Testis (tissue), 3 donors: ENCODE results near the gene IMMT. TPM values are rescaled to one million over a fixed set of nuclear protein-coding genes. Genes with fewer than 3 reads are reported as not detected.

Experiments used
- DNase-seq: peaks from one replicate; pipeline ENCODE4 v3.0.0-alpha.2; 2019
- H3K27ac ChIP-seq, 2 donors: fragments of 200-600 bp; sonication (generic); one replicate each; pipeline ENCODE4 v1.5.1; 2019
- H3K27me3 ChIP-seq: fragments of 200-600 bp; sonication (generic); one replicate; pipeline ENCODE4 v1.5.1; 2019
- H3K36me3 ChIP-seq: fragments of 200-600 bp; sonication (generic); one replicate; pipeline ENCODE4 v1.5.1; 2017; ENCODE audit warnings: low read depth; ENCODE audit errors: missing control alignments
- H3K4me1 ChIP-seq: fragments of 200-600 bp; sonication (generic); one replicate; pipeline ENCODE4 v1.5.1; 2019
- H3K4me3 ChIP-seq, 2 donors: fragments of 200-600 bp; sonication (generic); one replicate each; pipeline ENCODE4 v1.5.1; 2017 to 2019
- H3K9me3 ChIP-seq: fragments of 200-600 bp; sonication (generic); one replicate; pipeline ENCODE4 v1.5.1; 2017
- POLR2A ChIP-seq: fragments of 450-650 bp; IDR thresholded peaks from one replicate; pipeline ENCODE4 v1.6.1; 2017; ENCODE audit warnings: antibody characterized with exemption, mild to moderate bottlenecking, moderate library complexity
- WGBS, 2 donors: methylation state at CpG; one replicate each; pipeline ENCODE4 v1.1.5; 2018; 5-methylcytosine and 5-hydroxymethylcytosine counted together
- intact Hi-C: fragments of 100-400 bp; cut with DNase I; formaldehyde crosslinking; loops from one replicate; pipeline ENCODE4 v1.15.1; 2023; ENCODE audit warnings: low total_unique reads
- polyA plus RNA-seq: library from polyadenylated mRNA; stranded (reverse); fragments of 350-450 nt; fragmentation: Illumina TruSeq; extraction: RNeasy Lipid Tissue Mini Kit (QIAGEN cat#74804); gene quantifications from one replicate; pipeline ENCODE4 v1.2.3, GENCODE V29; 2014; ENCODE audit warnings: low read depth, low replicate concordance; ENCODE audit not compliant: insufficient read depth
- total RNA-seq, 2 donors: library from RNA; depleted of rRNA; stranded (reverse); fragments of >200 nt; gene quantifications; one replicate each; pipeline ENCODE4 v1.2.3, GENCODE V29; 2016
- TF ChIP-seq, protein P1 (sequence below), 3 experiments: fragments of 450-650 bp in 2 of 3; fragments of 200-600 bp in 1 of 3; sonication (generic) in 1 of 3; IDR thresholded peaks; one replicate each; pipeline ENCODE4 v1.5.1; 2016 to 2019; ENCODE audit warnings: antibody characterized with exemption in 3 of 3, mild to moderate bottlenecking in 2 of 3, moderate library complexity in 1 of 3

Gene IMMT
- total and polyA plus RNA-seq, 3 donors from 2014 or later, result 80.6 to 99.8 (median 87.6) TPM

DNA sequence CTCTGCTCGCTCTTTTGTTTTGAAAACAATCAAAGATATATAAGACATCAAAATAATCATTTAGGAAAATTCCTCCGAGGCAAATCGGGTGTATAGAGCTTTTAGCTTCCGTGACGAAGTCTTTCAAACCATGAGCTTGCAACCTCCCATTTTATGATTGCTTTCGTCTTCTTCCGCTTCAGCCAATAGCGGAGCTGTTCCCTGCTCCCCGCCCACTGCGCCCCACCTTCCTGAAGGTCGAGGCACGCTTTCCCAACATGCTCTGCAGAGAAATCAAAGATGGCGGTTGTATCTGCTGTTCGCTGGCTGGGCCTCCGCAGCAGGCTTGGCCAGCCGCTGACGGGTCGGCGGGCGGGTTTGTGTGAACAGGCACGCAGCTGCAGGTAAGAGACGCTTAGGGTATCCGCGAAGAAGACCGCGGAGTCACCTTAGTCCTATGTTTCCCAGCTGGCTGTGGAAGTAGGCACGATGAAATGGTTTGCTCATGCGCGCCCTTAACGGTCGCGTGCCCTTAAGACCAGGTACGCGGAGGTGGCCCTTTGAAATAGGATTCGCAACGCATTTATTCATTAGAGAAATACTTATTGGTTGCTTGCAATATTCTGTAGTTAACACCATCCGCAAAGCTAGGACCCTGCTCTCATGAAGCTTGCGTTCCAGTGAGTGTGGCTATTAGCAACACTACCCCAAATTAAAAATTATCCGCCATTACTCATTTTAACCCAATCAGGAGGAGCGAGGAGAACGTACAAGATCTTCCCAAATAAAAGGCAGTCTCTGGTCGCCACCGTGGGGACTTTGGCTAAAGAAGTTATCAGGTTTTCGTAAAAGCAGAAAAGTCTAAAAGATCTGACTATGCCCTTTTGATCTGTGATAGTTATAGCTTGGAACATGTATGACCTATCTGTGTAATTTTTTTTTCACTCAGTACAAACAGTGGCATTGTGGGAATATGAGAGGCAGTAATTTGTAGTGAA, 89.0 kb downstream of the IMMT start, which contains the start of gene PTCD3:
Gene PTCD3 (plus strand): TSS at position 267 of the 977 bp plus-strand sequence. CDS start 13 bp downstream, at position 280.
- WGBS, 2 donors, result 0 to 1% methylated on average over 37 to 44 of the region's 44 CpGs
- Histone ChIP-seq H3K4me1 (peaks cover 19% of the 10 kb centered on the region), H3K27ac (peak within 1 kb of the TSS; percentile 72 to 90), H3K27me3 (no peaks in the 10 kb centered on the region), H3K36me3 (no peaks in the 10 kb centered on the region), H3K9me3 (no peaks in the 10 kb centered on the region), H3K4me3 (peak within 1 kb of the TSS; percentile 77 to 79)
- peak; percentile 98 for DNase-seq
- intact Hi-C loops, result no loop called here
- TF ChIP-seq, protein P1, sequence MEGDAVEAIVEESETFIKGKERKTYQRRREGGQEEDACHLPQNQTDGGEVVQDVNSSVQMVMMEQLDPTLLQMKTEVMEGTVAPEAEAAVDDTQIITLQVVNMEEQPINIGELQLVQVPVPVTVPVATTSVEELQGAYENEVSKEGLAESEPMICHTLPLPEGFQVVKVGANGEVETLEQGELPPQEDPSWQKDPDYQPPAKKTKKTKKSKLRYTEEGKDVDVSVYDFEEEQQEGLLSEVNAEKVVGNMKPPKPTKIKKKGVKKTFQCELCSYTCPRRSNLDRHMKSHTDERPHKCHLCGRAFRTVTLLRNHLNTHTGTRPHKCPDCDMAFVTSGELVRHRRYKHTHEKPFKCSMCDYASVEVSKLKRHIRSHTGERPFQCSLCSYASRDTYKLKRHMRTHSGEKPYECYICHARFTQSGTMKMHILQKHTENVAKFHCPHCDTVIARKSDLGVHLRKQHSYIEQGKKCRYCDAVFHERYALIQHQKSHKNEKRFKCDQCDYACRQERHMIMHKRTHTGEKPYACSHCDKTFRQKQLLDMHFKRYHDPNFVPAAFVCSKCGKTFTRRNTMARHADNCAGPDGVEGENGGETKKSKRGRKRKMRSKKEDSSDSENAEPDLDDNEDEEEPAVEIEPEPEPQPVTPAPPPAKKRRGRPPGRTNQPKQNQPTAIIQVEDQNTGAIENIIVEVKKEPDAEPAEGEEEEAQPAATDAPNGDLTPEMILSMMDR (IDR thresholded peaks at IDR 0.05), result peak in 1 of 3 experiments; percentile 9
- no peak for TF ChIP-seq POLR2A

DNA sequence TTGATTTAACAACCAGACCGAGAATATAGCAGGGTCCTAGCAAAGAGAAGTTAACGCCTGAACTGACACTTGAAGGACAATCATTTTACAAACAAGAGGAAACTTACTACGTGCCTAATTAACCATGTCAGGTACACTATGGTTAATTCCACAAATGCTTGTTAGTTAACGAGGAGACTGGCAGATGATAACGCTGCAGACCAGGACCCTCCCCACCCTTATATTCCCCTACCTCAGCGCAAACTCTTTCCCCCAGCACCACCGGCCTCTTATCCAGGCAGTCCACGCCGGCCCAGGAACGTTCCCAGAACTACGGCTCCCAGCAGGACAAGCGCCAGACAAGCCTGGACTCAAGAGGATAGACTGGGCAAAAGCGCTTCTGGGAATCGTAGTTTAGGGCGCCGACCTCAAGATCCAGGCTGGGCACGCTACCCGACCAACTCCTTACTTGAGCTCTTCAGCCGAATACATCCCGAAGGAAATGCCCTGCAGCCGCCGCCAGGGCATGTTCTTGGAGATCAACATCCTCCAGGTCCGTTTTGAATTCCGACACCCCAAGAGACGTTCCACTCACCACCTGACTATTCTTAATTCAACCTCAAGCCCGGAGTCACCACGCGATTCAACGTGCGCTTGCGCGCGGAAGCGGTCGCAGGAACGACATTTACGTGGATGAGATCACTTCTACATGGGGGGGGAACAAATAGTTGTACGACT, 89.9 kb downstream of the IMMT start, which contains the start of gene POLR1A:
Gene POLR1A (minus strand): TSS at position 635 of the 717 bp plus-strand sequence. CDS start 110 bp downstream, at position 525.
- no peak for TF ChIP-seq POLR2A
- TF ChIP-seq, protein P1 (IDR thresholded peaks at IDR 0.05), result no peak
- H3K4me3 ChIP-seq, result peak within 1 kb of the TSS; percentile 77 to 79
- intact Hi-C loops, result no loop called here
- peak; percentile 98 for DNase-seq
- no peaks in the 10 kb centered on the region for H3K36me3 ChIP-seq
- no peaks in the 10 kb centered on the region for H3K9me3 ChIP-seq
- peaks cover 19% of the 10 kb centered on the region for H3K4me1 ChIP-seq
- H3K27me3 ChIP-seq, result no peaks in the 10 kb centered on the region
- peak within 1 kb of the TSS; percentile 72 to 90 for H3K27ac ChIP-seq
- 0% methylated on average over 38 of the region's 38 CpGs for WGBS, 2 donors

DNA sequence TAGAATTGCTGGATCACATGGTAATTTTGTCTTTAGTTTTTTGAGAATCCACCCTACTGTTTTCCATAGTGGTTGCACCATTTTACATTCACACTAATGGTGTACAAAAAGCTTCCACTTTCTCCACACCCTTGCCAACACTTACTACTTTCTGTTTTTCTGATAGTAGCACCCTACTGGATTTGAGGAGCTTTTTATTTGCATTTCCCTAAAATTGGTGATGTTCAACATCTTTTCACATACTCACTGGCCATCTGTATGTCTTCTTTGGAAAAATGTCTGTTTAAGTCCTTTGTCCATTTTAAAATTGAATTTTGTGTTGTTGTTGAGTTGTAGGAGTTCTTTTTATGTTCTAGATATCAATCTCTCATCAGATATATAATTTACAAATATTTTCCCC, 93.1 kb downstream of the IMMT start:
- Histone ChIP-seq H3K27ac (no peak overlapping the region), H3K27me3 (no peaks in the 10 kb centered on the region), H3K36me3 (no peaks in the 10 kb centered on the region), H3K9me3 (no peaks in the 10 kb centered on the region), H3K4me1 (peaks cover 16% of the 10 kb centered on the region), H3K4me3 (no peak overlapping the region)
- intact Hi-C loops, result no loop called here
- no peak for TF ChIP-seq POLR2A
- TF ChIP-seq, protein P1 (IDR thresholded peaks at IDR 0.05), result no peak
- DNase-seq, result no peak

DNA sequence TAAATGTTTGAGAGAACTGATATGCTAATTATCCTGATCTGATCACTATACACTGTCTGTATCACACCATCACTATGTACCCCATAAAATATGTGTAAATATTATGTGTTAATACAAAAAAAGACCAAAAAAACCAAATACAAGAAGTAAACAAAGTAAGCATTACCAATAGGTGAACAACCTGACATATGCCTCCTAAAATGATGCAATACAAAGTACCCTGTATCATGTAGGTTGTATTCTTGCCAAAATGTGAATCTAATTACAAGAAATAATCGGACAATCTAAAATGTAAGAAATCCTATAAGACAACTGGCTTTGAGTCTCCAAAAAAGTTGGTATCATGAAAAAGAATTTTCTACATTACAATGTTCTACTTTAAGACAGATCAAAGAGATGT, 97.3 kb downstream of the IMMT start:
- intact Hi-C loops, result no loop called here

More for the DNA sequence above, 97.3 kb downstream of the IMMT start:
- Histone ChIP-seq H3K27ac (no peak overlapping the region), H3K27me3 (no peaks in the 10 kb centered on the region), H3K4me3 (no peak overlapping the region), H3K9me3 (no peaks in the 10 kb centered on the region), H3K4me1 (no peaks in the 10 kb centered on the region), H3K36me3 (no peaks in the 10 kb centered on the region)
- no peak for DNase-seq
- 92 to 93% methylated on average over 1 of the region's 1 CpG for WGBS, 2 donors
- TF ChIP-seq POLR2A, result no peak
- TF ChIP-seq, protein P1 (IDR thresholded peaks at IDR 0.05), result no peak
